HepG2 (cell line): ENCODE measurements around the gene CSNK2A2. TPM values are rescaled to one million over a fixed set of nuclear protein-coding genes. Genes with fewer than 3 reads are reported as not detected.

ENCODE experiments used
- CREB1 ChIP-seq, 2 experiments: fragments of 450-650 bp in 1 of 2; IDR thresholded peaks; 2 replicates each; pipeline ENCODE4 v1.6.1; 2016 to 2017; ENCODE audit warnings: control low read depth in 1 of 2, mild to moderate bottlenecking in 1 of 2, missing compliant biosample characterization in 1 of 2, missing genetic modification characterization in 1 of 2
- FOXK1 ChIP-seq: sonication (generic); formaldehyde crosslinking; IDR thresholded peaks from 2 replicates; pipeline ENCODE4 v1.4.0; 2020; ENCODE audit warnings: low read depth, missing genetic modification reagents, borderline replicate concordance
- GABPA ChIP-seq, 2 experiments: IDR thresholded peaks; 2 replicates each; pipeline ENCODE4 v1.6.1; 2011 to 2016; ENCODE audit warnings: low read depth in 2 of 2, low read length in 1 of 2, missing biosample characterization in 1 of 2, missing genetic modification characterization in 1 of 2
- HMG20B ChIP-seq: conservative IDR thresholded peaks from 2 replicates; pipeline ENCODE4 v1.6.1; 2016; ENCODE audit warnings: missing genetic modification reagents, missing compliant biosample characterization
- HNF4G ChIP-seq, 2 experiments: sonication (generic) in 1 of 2; formaldehyde crosslinking in 1 of 2; IDR thresholded peaks; 2 replicates each; pipeline versions ENCODE4 v1.4.0 to v1.6.1; 2011 to 2020; ENCODE audit warnings: borderline replicate concordance in 2 of 2, low read depth in 2 of 2, mild to moderate bottlenecking in 2 of 2, low read length in 1 of 2, missing genetic modification reagents in 1 of 2, moderate library complexity in 1 of 2
- KLF16 ChIP-seq, 2 experiments: sonication (generic) in 1 of 2; formaldehyde crosslinking in 1 of 2; IDR thresholded peaks; 2 replicates each; pipeline versions ENCODE4 v1.6.1 to v1.8.0; 2016 to 2023; ENCODE audit warnings: missing genetic modification reagents in 2 of 2, missing compliant biosample characterization in 1 of 2
- MYC ChIP-seq: sonication (generic); formaldehyde crosslinking; IDR thresholded peaks from 2 replicates; pipeline ENCODE4 v1.9.0; 2021; ENCODE audit warnings: missing genetic modification reagents, borderline replicate concordance
- RFXAP ChIP-seq: sonication (generic); formaldehyde crosslinking; IDR thresholded peaks from 2 replicates; pipeline ENCODE4 v1.4.0; 2020; ENCODE audit warnings: missing genetic modification reagents, borderline replicate concordance
- SAFB2 ChIP-seq: sonication (generic); formaldehyde crosslinking; IDR thresholded peaks from 2 replicates; pipeline ENCODE4 v1.5.1; 2020; ENCODE audit warnings: missing genetic modification reagents, low read depth, mild to moderate bottlenecking, borderline replicate concordance
- SP1 ChIP-seq, 2 experiments: fragments of 450-650 bp in 1 of 2; sonication (generic) in 1 of 2; formaldehyde crosslinking in 1 of 2; IDR thresholded peaks; 2 replicates each; pipeline versions ENCODE4 v1.4.0 to v1.6.1; 2016 to 2020; ENCODE audit warnings: missing genetic modification reagents in 1 of 2
- ZFP36L2 ChIP-seq: sonication (generic); formaldehyde crosslinking; IDR thresholded peaks from 2 replicates; pipeline ENCODE4 v1.4.0; 2020; ENCODE audit warnings: missing genetic modification reagents
- ZNF124 ChIP-seq: sonication (generic); formaldehyde crosslinking; IDR thresholded peaks from 2 replicates; pipeline ENCODE4 v1.4.0; 2020; ENCODE audit warnings: missing genetic modification reagents
- ZNF775 ChIP-seq: sonication (generic); formaldehyde crosslinking; IDR thresholded peaks from 2 replicates; pipeline ENCODE4 v1.4.0; 2020; ENCODE audit warnings: missing genetic modification reagents, mild to moderate bottlenecking, moderate library complexity, borderline replicate concordance
- ZNF839 ChIP-seq: sonication (generic); formaldehyde crosslinking; IDR thresholded peaks from 2 replicates; pipeline ENCODE4 v1.4.0; 2020; ENCODE audit warnings: missing genetic modification reagents, mild to moderate bottlenecking, borderline replicate concordance
- ZSCAN22 ChIP-seq: sonication (generic); formaldehyde crosslinking; IDR thresholded peaks from 2 replicates; pipeline ENCODE4 v1.4.0; 2020; ENCODE audit warnings: mild to moderate bottlenecking, missing genetic modification reagents
- polyA plus RNA-seq, 8 experiments: library from polyadenylated mRNA; depleted of rRNA in 3 of 8; stranded (reverse) in 7 of 8; unstranded in 1 of 8; fragments of >200 nt; fragmentation: Illumina TruSeq in 4 of 8; extraction: Trizol in 4 of 8; gene quantifications; 2 replicates each; pipeline versions ENCODE4 v1.2.1 to v1.2.3, GENCODE V29; 2011 to 2016; ENCODE audit warnings: low read depth in 4 of 8, missing spikeins in 1 of 8, mixed read lengths in 1 of 8; ENCODE audit not compliant: insufficient read depth in 1 of 8
- total RNA-seq, 5 experiments: library from RNA; depleted of rRNA; stranded (reverse); fragments of >200 nt; fragmentation: Illumina TruSeq; extraction: Trizol; gene quantifications; 2 replicates each; pipeline ENCODE4 v1.2.3, GENCODE V29; 2016; ENCODE audit warnings: low read depth in 1 of 5
- TF ChIP-seq, protein P1 (sequence below): sonication (generic); formaldehyde crosslinking; IDR thresholded peaks from 2 replicates; pipeline ENCODE4 v1.4.0; 2020; ENCODE audit warnings: mild to moderate bottlenecking, missing genetic modification reagents
- TF ChIP-seq, protein P2 (sequence below): IDR thresholded peaks from 2 replicates; pipeline ENCODE4 v1.6.1; 2016
- TF ChIP-seq, protein P3 (sequence below): sonication (generic); formaldehyde crosslinking; IDR thresholded peaks from 2 replicates; pipeline ENCODE4 v1.8.1; 2023; ENCODE audit warnings: mild to moderate bottlenecking, missing genetic modification reagents, borderline replicate concordance
- TF ChIP-seq, protein P4 (sequence below), 2 experiments: IDR thresholded peaks; 2 replicates each; pipeline ENCODE4 v1.6.1; 2011 to 2012; ENCODE audit warnings: low read length in 2 of 2, borderline replicate concordance in 1 of 2, low read depth in 1 of 2, mild to moderate bottlenecking in 1 of 2, moderate library complexity in 1 of 2

The CSNK2A2 gene
- total and polyA plus RNA-seq, 2 of the 13 experiments (the other 11 are each of a cell fraction or from before 2014, with no cell fraction given), result 46.4 to 56.9 TPM

- TF ChIP-seq, protein P1, sequence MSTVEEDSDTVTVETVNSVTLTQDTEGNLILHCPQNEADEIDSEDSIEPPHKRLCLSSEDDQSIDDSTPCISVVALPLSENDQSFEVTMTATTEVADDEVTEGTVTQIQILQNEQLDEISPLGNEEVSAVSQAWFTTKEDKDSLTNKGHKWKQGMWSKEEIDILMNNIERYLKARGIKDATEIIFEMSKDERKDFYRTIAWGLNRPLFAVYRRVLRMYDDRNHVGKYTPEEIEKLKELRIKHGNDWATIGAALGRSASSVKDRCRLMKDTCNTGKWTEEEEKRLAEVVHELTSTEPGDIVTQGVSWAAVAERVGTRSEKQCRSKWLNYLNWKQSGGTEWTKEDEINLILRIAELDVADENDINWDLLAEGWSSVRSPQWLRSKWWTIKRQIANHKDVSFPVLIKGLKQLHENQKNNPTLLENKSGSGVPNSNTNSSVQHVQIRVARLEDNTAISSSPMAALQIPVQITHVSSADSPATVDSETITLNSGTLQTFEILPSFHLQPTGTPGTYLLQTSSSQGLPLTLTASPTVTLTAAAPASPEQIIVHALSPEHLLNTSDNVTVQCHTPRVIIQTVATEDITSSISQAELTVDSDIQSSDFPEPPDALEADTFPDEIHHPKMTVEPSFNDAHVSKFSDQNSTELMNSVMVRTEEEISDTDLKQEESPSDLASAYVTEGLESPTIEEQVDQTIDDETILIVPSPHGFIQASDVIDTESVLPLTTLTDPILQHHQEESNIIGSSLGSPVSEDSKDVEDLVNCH (CRISPR knock-in tag), result no peak
- TF ChIP-seq ZNF839 (CRISPR knock-in tag), result no peak
- TF ChIP-seq KLF16 (CRISPR knock-in tag; IDR thresholded peaks at IDR 0.05), result no peak
- TF ChIP-seq, protein P2, sequence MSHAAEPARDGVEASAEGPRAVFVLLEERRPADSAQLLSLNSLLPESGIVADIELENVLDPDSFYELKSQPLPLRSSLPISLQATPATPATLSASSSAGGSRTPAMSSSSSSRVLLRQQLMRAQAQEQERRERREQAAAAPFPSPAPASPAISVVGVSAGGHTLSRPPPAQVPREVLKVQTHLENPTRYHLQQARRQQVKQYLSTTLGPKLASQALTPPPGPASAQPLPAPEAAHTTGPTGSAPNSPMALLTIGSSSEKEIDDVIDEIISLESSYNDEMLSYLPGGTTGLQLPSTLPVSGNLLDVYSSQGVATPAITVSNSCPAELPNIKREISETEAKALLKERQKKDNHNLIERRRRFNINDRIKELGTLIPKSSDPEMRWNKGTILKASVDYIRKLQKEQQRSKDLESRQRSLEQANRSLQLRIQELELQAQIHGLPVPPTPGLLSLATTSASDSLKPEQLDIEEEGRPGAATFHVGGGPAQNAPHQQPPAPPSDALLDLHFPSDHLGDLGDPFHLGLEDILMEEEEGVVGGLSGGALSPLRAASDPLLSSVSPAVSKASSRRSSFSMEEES (CRISPR knock-in tag), result no peak
- TF ChIP-seq ZSCAN22 (CRISPR knock-in tag), result no peak
- no peak for TF ChIP-seq HMG20B (CRISPR knock-in tag)
- TF ChIP-seq, protein P3, sequence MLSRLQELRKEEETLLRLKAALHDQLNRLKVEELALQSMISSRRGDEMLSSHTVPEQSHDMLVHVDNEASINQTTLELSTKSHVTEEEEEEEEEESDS (CRISPR knock-in tag), result no peak
- no peak for TF ChIP-seq MYC (CRISPR knock-in tag)
- peak; percentile 31; the same call in 1 of the 2 replicates for TF ChIP-seq FOXK1 (CRISPR knock-in tag)
- TF ChIP-seq SP1 (IDR thresholded peaks at IDR 0.05), result no peak
- TF ChIP-seq SP1 (CRISPR knock-in tag; IDR thresholded peaks at IDR 0.05), result no peak
- no peak for TF ChIP-seq GABPA (IDR thresholded peaks at IDR 0.05; ENCODE audit: low read depth, low read length)
- TF ChIP-seq GABPA (CRISPR knock-in tag; IDR thresholded peaks at IDR 0.05; ENCODE audit: low read depth), result peak; percentile 23; the same call in 1 of the 2 replicates
- TF ChIP-seq ZFP36L2 (CRISPR knock-in tag), result no peak
- TF ChIP-seq RFXAP (CRISPR knock-in tag), result no peak
- peak; percentile 34 for TF ChIP-seq CREB1 (IDR thresholded peaks at IDR 0.05)
- peak; percentile 60; the same call in 1 of the 2 replicates for TF ChIP-seq CREB1 (CRISPR knock-in tag; IDR thresholded peaks at IDR 0.05)
- no peak for TF ChIP-seq SAFB2 (CRISPR knock-in tag)
- TF ChIP-seq HNF4G (IDR thresholded peaks at IDR 0.05; ENCODE audit: borderline replicate concordance, low read depth, low read length), result peak; percentile 81
- TF ChIP-seq HNF4G (CRISPR knock-in tag; IDR thresholded peaks at IDR 0.05; ENCODE audit: borderline replicate concordance, low read depth), result peak; percentile 69; the same call in 1 of the 2 replicates
- TF ChIP-seq, protein P4, sequence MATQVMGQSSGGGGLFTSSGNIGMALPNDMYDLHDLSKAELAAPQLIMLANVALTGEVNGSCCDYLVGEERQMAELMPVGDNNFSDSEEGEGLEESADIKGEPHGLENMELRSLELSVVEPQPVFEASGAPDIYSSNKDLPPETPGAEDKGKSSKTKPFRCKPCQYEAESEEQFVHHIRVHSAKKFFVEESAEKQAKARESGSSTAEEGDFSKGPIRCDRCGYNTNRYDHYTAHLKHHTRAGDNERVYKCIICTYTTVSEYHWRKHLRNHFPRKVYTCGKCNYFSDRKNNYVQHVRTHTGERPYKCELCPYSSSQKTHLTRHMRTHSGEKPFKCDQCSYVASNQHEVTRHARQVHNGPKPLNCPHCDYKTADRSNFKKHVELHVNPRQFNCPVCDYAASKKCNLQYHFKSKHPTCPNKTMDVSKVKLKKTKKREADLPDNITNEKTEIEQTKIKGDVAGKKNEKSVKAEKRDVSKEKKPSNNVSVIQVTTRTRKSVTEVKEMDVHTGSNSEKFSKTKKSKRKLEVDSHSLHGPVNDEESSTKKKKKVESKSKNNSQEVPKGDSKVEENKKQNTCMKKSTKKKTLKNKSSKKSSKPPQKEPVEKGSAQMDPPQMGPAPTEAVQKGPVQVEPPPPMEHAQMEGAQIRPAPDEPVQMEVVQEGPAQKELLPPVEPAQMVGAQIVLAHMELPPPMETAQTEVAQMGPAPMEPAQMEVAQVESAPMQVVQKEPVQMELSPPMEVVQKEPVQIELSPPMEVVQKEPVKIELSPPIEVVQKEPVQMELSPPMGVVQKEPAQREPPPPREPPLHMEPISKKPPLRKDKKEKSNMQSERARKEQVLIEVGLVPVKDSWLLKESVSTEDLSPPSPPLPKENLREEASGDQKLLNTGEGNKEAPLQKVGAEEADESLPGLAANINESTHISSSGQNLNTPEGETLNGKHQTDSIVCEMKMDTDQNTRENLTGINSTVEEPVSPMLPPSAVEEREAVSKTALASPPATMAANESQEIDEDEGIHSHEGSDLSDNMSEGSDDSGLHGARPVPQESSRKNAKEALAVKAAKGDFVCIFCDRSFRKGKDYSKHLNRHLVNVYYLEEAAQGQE (IDR thresholded peaks at IDR 0.05; ENCODE audit: borderline replicate concordance in 1 of 2, low read depth in 1 of 2, low read length in 2 of 2), result no peak
- TF ChIP-seq ZNF775 (CRISPR knock-in tag), result no peak
- no peak for TF ChIP-seq ZNF124 (CRISPR knock-in tag)
These were observed 24.8 kb upstream of the CSNK2A2 start (continued) for GRCh38 chr16:58222532-58223316.
